A549 (cell line): Measurements from ENCODE around the gene MEIS1. TPM values are rescaled to one million over a fixed set of nuclear protein-coding genes. Genes with fewer than 3 reads are reported as not detected.

ENCODE experiments used
- ATAC-seq, 2 experiments: fragments of 200-7000 bp in 1 of 2; fragments of >200 bp in 1 of 2; cut with Nextera tagmentation in 1 of 2; cut with Tn5 transposase in 1 of 2; 3 replicates each; pipeline versions ENCODE4 v1.8.0 to v1.9.1; 2018 to 2020; ENCODE audit warnings: mild to moderate bottlenecking in 1 of 2, moderate library complexity in 1 of 2
- CTCF ChIA-PET: fragments of 300-600 bp; sonication (Branson Sonifier 250); formaldehyde crosslinking; extraction: SDS; loops from one replicate; lab custom pipeline; 2021; ENCODE audit warnings: antibody characterized with exemption, inconsistent platforms; lab: Yijun Ruan, JAX
- POLR2A ChIA-PET: fragments of 350-600 bp; formaldehyde crosslinking; extraction: SDS; loops from one replicate; lab custom pipeline; 2021; ENCODE audit warnings: antibody characterized with exemption, inconsistent platforms; lab: Yijun Ruan, JAX
- DNase-seq, 2 experiments: peaks; one replicate each; pipeline versions ENCODE4 v3.0.0 to v3.0.0-alpha.2; 2011 to 2016; ENCODE audit warnings: low read depth in 1 of 2, low spot score in 1 of 2
- FAIRE-seq: peaks from 2 replicates; lab custom pipeline; 2011; peaks lifted over from hg19 to GRCh38; lab: Jason Lieb, UNC
- H3K27ac ChIP-seq, 2 experiments: fragments of >200 bp; sonication (Bioruptor Twin); formaldehyde crosslinking; 3 replicates each; pipeline ENCODE4 v1.5.1; 2016 to 2017
- H3K4me1 ChIP-seq: fragments of >200 bp; sonication (Bioruptor Twin); formaldehyde crosslinking; 3 replicates; pipeline ENCODE4 v1.6.1; 2016
- H3K4me2 ChIP-seq: fragments of >200 bp; sonication (Bioruptor Twin); formaldehyde crosslinking; 3 replicates; pipeline ENCODE4 v1.6.1; 2016
- H3K4me3 ChIP-seq: fragments of >200 bp; sonication (Bioruptor Twin); formaldehyde crosslinking; 3 replicates; pipeline ENCODE4 v1.5.1; 2016
- H3K9me3 ChIP-seq: fragments of >200 bp; sonication (Bioruptor Twin); formaldehyde crosslinking; 3 replicates; pipeline ENCODE4 v1.6.1; 2016
- BHLHE40 ChIP-seq: IDR thresholded peaks from 2 replicates; pipeline ENCODE4 v1.6.1; 2012; ENCODE audit warnings: low read depth, low read length, inconsistent platforms
- CBX8 ChIP-seq: fragments of 200-600 bp; sonication (generic); IDR thresholded peaks from 2 replicates; pipeline ENCODE4 v1.6.1; 2016
- CHD2 ChIP-seq: fragments of 150-350 bp; IDR thresholded peaks from 2 replicates; pipeline ENCODE4 v1.6.1; 2014; ENCODE audit warnings: low read length; ENCODE audit not compliant: partially characterized antibody
- CTCF ChIP-seq: fragments of >200 bp; sonication (Bioruptor Twin); formaldehyde crosslinking; IDR thresholded peaks from 3 replicates; pipeline ENCODE4 v1.5.1; 2016
- E2F6 ChIP-seq: IDR thresholded peaks from 2 replicates; pipeline ENCODE4 v1.6.1; 2012; ENCODE audit warnings: low read depth, borderline replicate concordance
- EP300 ChIP-seq, 2 experiments: fragments of >200 bp; sonication (Bioruptor Twin); formaldehyde crosslinking; IDR thresholded peaks; 2 replicates in 1 of 2; 3 replicates in 1 of 2; pipeline ENCODE4 v1.6.1; 2016 to 2017
- FOSB ChIP-seq: fragments of 250-450 bp; sonication (Bioruptor Pico); IDR thresholded peaks from 2 replicates; pipeline ENCODE4 v1.5.0; 2020; ENCODE audit warnings: mild to moderate bottlenecking, moderate library complexity
- FOSL2 ChIP-seq, 2 experiments: fragments of 450-650 bp in 1 of 2; fragments of >200 bp in 1 of 2; sonication (Bioruptor Twin) in 1 of 2; formaldehyde crosslinking; IDR thresholded peaks; 2 replicates each; pipeline versions ENCODE4 v1.5.0 to v1.6.1; 2016 to 2020; ENCODE audit warnings: mild to moderate bottlenecking in 1 of 2, moderate library complexity in 1 of 2
- FOXS1 ChIP-seq: fragments of 250-450 bp; sonication (Bioruptor Pico); IDR thresholded peaks from 2 replicates; pipeline ENCODE4 v1.5.0; 2020; ENCODE audit warnings: mild to moderate bottlenecking, moderate library complexity
- GATA3 ChIP-seq: IDR thresholded peaks from 2 replicates; pipeline ENCODE4 v1.6.1; 2012; ENCODE audit warnings: borderline replicate concordance
- HEYL ChIP-seq: fragments of 250-450 bp; sonication (Bioruptor Pico); IDR thresholded peaks from 2 replicates; pipeline ENCODE4 v1.8.0; 2021; ENCODE audit warnings: mild to moderate bottlenecking, moderate library complexity
- HOXA7 ChIP-seq: fragments of 250-450 bp; sonication (Bioruptor Pico); IDR thresholded peaks from 2 replicates; pipeline ENCODE4 v1.5.0; 2020; ENCODE audit warnings: mild to moderate bottlenecking, moderate library complexity
- HOXB13 ChIP-seq: fragments of 250-450 bp; sonication (Bioruptor Pico); IDR thresholded peaks from 2 replicates; pipeline ENCODE4 v1.5.0; 2020; ENCODE audit warnings: low read depth, mild to moderate bottlenecking, moderate library complexity
- HOXB5 ChIP-seq: fragments of 250-450 bp; sonication (Bioruptor Pico); IDR thresholded peaks from 2 replicates; pipeline ENCODE4 v1.5.0; 2020; ENCODE audit warnings: mild to moderate bottlenecking, moderate library complexity
- JUN ChIP-seq, 2 experiments: fragments of >200 bp; sonication (Bioruptor Twin); formaldehyde crosslinking; IDR thresholded peaks; 2 replicates in 1 of 2; 3 replicates in 1 of 2; pipeline ENCODE4 v1.6.1; 2016 to 2017
- MAFK ChIP-seq: fragments of 450-650 bp; IDR thresholded peaks from 2 replicates; pipeline ENCODE4 v1.6.1; 2014; ENCODE audit not compliant: partially characterized antibody
- MYC ChIP-seq: IDR thresholded peaks from 2 replicates; pipeline ENCODE4 v1.6.1; 2012; ENCODE audit warnings: mild to moderate bottlenecking, inconsistent platforms, low read length, improper control_type of control experiment, borderline replicate concordance
- NPAS2 ChIP-seq: fragments of 250-450 bp; sonication (Bioruptor Pico); IDR thresholded peaks from 2 replicates; pipeline ENCODE4 v1.8.0; 2022; ENCODE audit warnings: mild to moderate bottlenecking, moderate library complexity, borderline replicate concordance
- PBX3 ChIP-seq: IDR thresholded peaks from 2 replicates; pipeline ENCODE4 v1.6.1; 2012
- POLR2A ChIP-seq: IDR thresholded peaks from 2 replicates; pipeline ENCODE4 v1.6.1; 2012; ENCODE audit warnings: mild to moderate bottlenecking, low read length
- POLR2AphosphoS2 ChIP-seq: conservative IDR thresholded peaks from 2 replicates; pipeline ENCODE4 v1.6.1; 2012; ENCODE audit warnings: low read length, improper control_type of control experiment, inconsistent platforms
- RAD21 ChIP-seq, 2 experiments: fragments of >200 bp in 1 of 2; sonication (Bioruptor Twin) in 1 of 2; formaldehyde crosslinking in 1 of 2; IDR thresholded peaks in 1 of 2; conservative IDR thresholded peaks in 1 of 2; 2 replicates in 1 of 2; 3 replicates in 1 of 2; pipeline ENCODE4 v1.6.1; 2012 to 2018; ENCODE audit warnings: inconsistent platforms in 1 of 2
- RFX5 ChIP-seq: fragments of 450-650 bp; IDR thresholded peaks from 2 replicates; pipeline ENCODE4 v1.7.1; 2014; ENCODE audit warnings: antibody characterized with exemption, mild to moderate bottlenecking, moderate library complexity
- SMC3 ChIP-seq: fragments of >200 bp; sonication (Bioruptor Twin); formaldehyde crosslinking; IDR thresholded peaks from 3 replicates; pipeline ENCODE4 v1.6.1; 2018; ENCODE audit warnings: inconsistent platforms
- TFCP2L1 ChIP-seq: fragments of 250-450 bp; sonication (Bioruptor Pico); IDR thresholded peaks from 2 replicates; pipeline ENCODE4 v1.5.0; 2021; ENCODE audit warnings: mild to moderate bottlenecking
- USF2 ChIP-seq: fragments of 450-650 bp; IDR thresholded peaks from 2 replicates; pipeline ENCODE4 v1.6.1; 2014; ENCODE audit warnings: antibody characterized with exemption
- ZNF302 ChIP-seq: fragments of 250-450 bp; sonication (Bioruptor Pico); IDR thresholded peaks from 2 replicates; pipeline ENCODE4 v1.9.0; 2021; ENCODE audit warnings: inconsistent platforms, mild to moderate bottlenecking, moderate library complexity
- WGBS: methylation state at CpG from one replicate; pipeline ENCODE4 v1.1.6; 2017; ENCODE audit errors: missing lambda C conversion rate; 5-methylcytosine and 5-hydroxymethylcytosine counted together
- polyA plus RNA-seq, 4 experiments: library from polyadenylated mRNA; depleted of rRNA in 3 of 4; stranded (reverse); fragments of >200 nt; fragmentation: RNase III in 1 of 4; extraction: RNeasy Plus Mini Kit Qiagen cat#74134 plus additional on column Dnase treatment in 1 of 4; gene quantifications; 2 replicates in 3 of 4; 3 replicates in 1 of 4; pipeline ENCODE4 v1.2.3, GENCODE V29; 2011 to 2017

The MEIS1 gene
- polyA plus RNA-seq, 2 of the 4 experiments (the other 2 are of a cell fraction): 1.9 to 4.2 TPM

- TF ChIP-seq CBX8 (no peak), RAD21 (conservative IDR thresholded peaks at IDR 0.05 in 1 of 2, IDR thresholded peaks at IDR 0.05 in 1 of 2) (no peak), POLR2A (no peak), EP300 (IDR thresholded peaks at IDR 0.05) (no peak), BHLHE40 (no peak), NPAS2 (no peak), CTCF (no peak), CHD2 (no peak), HOXA7 (CRISPR knock-in tag) (no peak), HOXB5 (CRISPR knock-in tag) (no peak), MAFK (no peak), TFCP2L1 (CRISPR knock-in tag) (no peak), FOXS1 (CRISPR knock-in tag) (no peak), JUN (IDR thresholded peaks at IDR 0.05) (no peak), HOXB13 (CRISPR knock-in tag) (no peak), MYC (no peak), POLR2AphosphoS2 (no peak), FOSL2 (IDR thresholded peaks at IDR 0.05) (no peak), FOSL2 (CRISPR knock-in tag; IDR thresholded peaks at IDR 0.05) (no peak), GATA3 (no peak)
- Histone ChIP-seq H3K4me2 (peak overlapping the region; percentile 91), H3K9me3 (no peaks in the 10 kb centered on the region), H3K27ac (no peak overlapping the region), H3K4me1 (peaks cover 7% of the 10 kb centered on the region; the same call in 1 of the 3 replicates), H3K4me3 (peak overlapping the region; percentile 77; the same call in 2 of the 3 replicates)
- CTCF ChIA-PET: interaction anchor here (1.0 to 3.2 kb wide), 5 partner anchors 9 to 1215 kb away, joined by 3 to 14 read pairs (median 4); no protein-coding TSS in a partner anchor
- FAIRE-seq: no peak
- 84% methylated on average over 2 of the region's 2 CpGs for WGBS
- DNase-seq: no peak
- POLR2A ChIA-PET: no interaction called here
- ATAC-seq: no peak
These were observed 1.0 kb downstream of the MEIS1 start for GRCh38 chr2:66435963-66436362.

GRCh38 chr2:66436581-66437001 lies 1.7 kb downstream of the MEIS1 start:
- Histone ChIP-seq H3K27ac (no peak overlapping the region), H3K4me3 (no peak overlapping the region), H3K4me2 (peak overlapping the region; percentile 91; the same call in 2 of the 3 replicates), H3K4me1 (peaks cover 7% of the 10 kb centered on the region; the same call in 1 of the 3 replicates), H3K9me3 (no peaks in the 10 kb centered on the region)
- TF ChIP-seq HEYL (no peak), USF2 (no peak)
- no peak for DNase-seq
- ChIA-PET POLR2A (no interaction called here), CTCF (interaction anchor here (1.0 to 2.8 kb wide), 4 partner anchors 8 to 1214 kb away, joined by 3 to 15 read pairs (median 4); no protein-coding TSS in a partner anchor)
- no peak for ATAC-seq
- 89% methylated on average over 2 of the region's 2 CpGs for WGBS
- no peak for FAIRE-seq

- H3K4me1 ChIP-seq: peaks cover 7% of the 10 kb centered on the region; the same call in 1 of the 3 replicates
- H3K9me3 ChIP-seq: no peaks in the 10 kb centered on the region
- ATAC-seq (no peak), FAIRE-seq (no peak), DNase-seq (no peak)
- 77% methylated on average over 14 of the region's 14 CpGs for WGBS
- CTCF ChIA-PET: interaction anchor here (1.0 to 2.8 kb wide), 5 partner anchors 8 to 1412 kb away, joined by 3 to 15 read pairs (median 4); no protein-coding TSS in a partner anchor
- H3K27ac ChIP-seq: no peak overlapping the region
- TF ChIP-seq SMC3 (no peak), ZNF302 (CRISPR knock-in tag) (no peak), MYC (no peak), FOSB (no peak), CHD2 (no peak), E2F6 (no peak), USF2 (no peak), PBX3 (no peak), BHLHE40 (no peak), RFX5 (no peak)
- TF ChIP-seq, all 56 proteins: peak for 0
- Histone ChIP-seq H3K4me2 (0 out of 3 replicates have a peak overlapping the region, but pooled peaks have one; percentile 91), H3K4me3 (no peak overlapping the region)
- POLR2A ChIA-PET: no interaction called here
These were observed 2.3 kb downstream of the MEIS1 start for GRCh38 chr2:66437109-66437690.
